WTC11 (cell line): ENCODE measurements around the gene CHPF.

Experiments used
- ESRRA ChIP-seq: sonication (generic); formaldehyde crosslinking; IDR thresholded peaks from 2 replicates; pipeline ENCODE4 v1.8.1; 2022; ENCODE audit warnings: mild to moderate bottlenecking, missing genetic modification reagents, borderline replicate concordance
- FOXP1 ChIP-seq: sonication (generic); formaldehyde crosslinking; IDR thresholded peaks from 2 replicates; pipeline ENCODE4 v1.8.0; 2022; ENCODE audit warnings: missing genetic modification reagents, mild to moderate bottlenecking, moderate library complexity, borderline replicate concordance
- JUN ChIP-seq: sonication (generic); formaldehyde crosslinking; IDR thresholded peaks from 2 replicates; pipeline ENCODE4 v1.8.0; 2023; ENCODE audit warnings: mild to moderate bottlenecking, missing genetic modification reagents
- NFE2L1 ChIP-seq: sonication (generic); formaldehyde crosslinking; IDR thresholded peaks from 2 replicates; pipeline ENCODE4 v1.8.1; 2023; ENCODE audit warnings: missing genetic modification reagents
- NFYB ChIP-seq: sonication (generic); formaldehyde crosslinking; conservative IDR thresholded peaks from 2 replicates; pipeline ENCODE4 v1.8.0; 2022; ENCODE audit warnings: low read depth, missing genetic modification reagents
- RELA ChIP-seq: sonication (generic); formaldehyde crosslinking; IDR thresholded peaks from 2 replicates; pipeline ENCODE4 v1.8.1; 2022; ENCODE audit warnings: missing genetic modification reagents, mild to moderate bottlenecking, borderline replicate concordance
- SP1 ChIP-seq: sonication (generic); formaldehyde crosslinking; conservative IDR thresholded peaks from 2 replicates; pipeline ENCODE4 v1.8.1; 2022; ENCODE audit warnings: missing genetic modification reagents
- TCF7 ChIP-seq: sonication (generic); formaldehyde crosslinking; IDR thresholded peaks from 2 replicates; pipeline ENCODE4 v1.8.0; 2022; ENCODE audit warnings: mild to moderate bottlenecking, low read depth, missing genetic modification reagents, moderate library complexity
- TF ChIP-seq, protein P1 (sequence below): fragments of 200-600 bp; IDR thresholded peaks from 2 replicates; pipeline ENCODE4 v1.8.0; 2022; ENCODE audit warnings: antibody characterized with exemption
- TF ChIP-seq, protein P2 (sequence below): sonication (generic); formaldehyde crosslinking; IDR thresholded peaks from 2 replicates; pipeline ENCODE4 v1.8.1; 2023; ENCODE audit warnings: mild to moderate bottlenecking, missing genetic modification reagents
- TF ChIP-seq, protein P3 (sequence below): sonication (generic); formaldehyde crosslinking; IDR thresholded peaks from 2 replicates; pipeline ENCODE4 v1.8.1; 2023; ENCODE audit warnings: mild to moderate bottlenecking, missing genetic modification reagents, moderate library complexity
- TF ChIP-seq, protein P4 (sequence below): sonication (generic); formaldehyde crosslinking; IDR thresholded peaks from 2 replicates; pipeline ENCODE4 v1.8.1; 2022; ENCODE audit warnings: missing genetic modification reagents, borderline replicate concordance
- TF ChIP-seq, protein P5 (sequence below): sonication (generic); formaldehyde crosslinking; conservative IDR thresholded peaks from 2 replicates; pipeline ENCODE4 v1.8.1; 2022; ENCODE audit warnings: mild to moderate bottlenecking, missing genetic modification reagents

DNA sequence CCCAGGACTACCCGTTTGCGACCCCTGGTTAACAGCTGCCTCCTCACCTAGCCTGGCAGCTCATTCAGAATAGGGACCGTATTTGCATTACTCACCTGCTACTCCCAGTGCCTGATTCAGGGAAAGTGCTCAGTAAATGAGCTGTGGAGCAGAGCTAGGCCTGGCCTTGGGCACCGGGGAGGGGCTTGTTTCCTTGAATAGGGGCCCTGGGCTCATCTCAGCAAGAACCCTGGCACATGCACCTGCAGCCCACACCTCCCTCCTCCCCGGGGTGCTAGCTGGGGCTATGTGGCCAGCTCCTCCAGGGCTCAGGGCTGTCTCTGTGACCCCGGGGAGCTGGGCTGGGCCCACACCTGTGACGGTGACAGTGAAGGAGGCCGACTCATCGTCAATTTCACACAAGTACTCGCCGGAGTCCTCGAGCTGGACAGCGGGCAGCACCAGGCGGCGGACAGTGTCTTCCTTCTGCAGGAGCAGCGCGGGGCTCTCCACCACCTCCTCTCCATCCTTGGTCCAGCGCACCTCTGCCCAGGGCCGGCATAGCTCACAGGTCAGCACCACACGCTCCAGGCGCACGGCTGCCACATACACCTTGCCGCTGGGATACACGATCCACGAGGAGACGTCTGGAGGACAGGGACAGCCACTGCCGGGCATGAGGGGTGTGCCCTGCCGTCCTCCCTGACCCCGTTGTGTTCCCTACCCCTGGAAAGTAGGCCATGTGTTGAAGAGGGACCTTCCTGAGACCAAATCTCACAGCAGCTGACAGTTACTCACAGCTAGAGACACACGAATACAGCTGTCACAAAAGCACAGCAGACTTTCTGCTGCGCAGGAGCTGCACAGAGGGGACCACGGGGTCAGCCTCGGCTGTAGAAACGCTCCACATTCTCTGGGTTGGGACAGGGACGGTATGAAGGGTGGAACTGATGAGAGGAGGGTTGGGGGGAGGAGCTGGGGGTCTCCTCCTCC is 18.7 kb upstream of the CHPF start:
- no peak for TF ChIP-seq RELA (CRISPR knock-in tag)
- TF ChIP-seq, protein P1, sequence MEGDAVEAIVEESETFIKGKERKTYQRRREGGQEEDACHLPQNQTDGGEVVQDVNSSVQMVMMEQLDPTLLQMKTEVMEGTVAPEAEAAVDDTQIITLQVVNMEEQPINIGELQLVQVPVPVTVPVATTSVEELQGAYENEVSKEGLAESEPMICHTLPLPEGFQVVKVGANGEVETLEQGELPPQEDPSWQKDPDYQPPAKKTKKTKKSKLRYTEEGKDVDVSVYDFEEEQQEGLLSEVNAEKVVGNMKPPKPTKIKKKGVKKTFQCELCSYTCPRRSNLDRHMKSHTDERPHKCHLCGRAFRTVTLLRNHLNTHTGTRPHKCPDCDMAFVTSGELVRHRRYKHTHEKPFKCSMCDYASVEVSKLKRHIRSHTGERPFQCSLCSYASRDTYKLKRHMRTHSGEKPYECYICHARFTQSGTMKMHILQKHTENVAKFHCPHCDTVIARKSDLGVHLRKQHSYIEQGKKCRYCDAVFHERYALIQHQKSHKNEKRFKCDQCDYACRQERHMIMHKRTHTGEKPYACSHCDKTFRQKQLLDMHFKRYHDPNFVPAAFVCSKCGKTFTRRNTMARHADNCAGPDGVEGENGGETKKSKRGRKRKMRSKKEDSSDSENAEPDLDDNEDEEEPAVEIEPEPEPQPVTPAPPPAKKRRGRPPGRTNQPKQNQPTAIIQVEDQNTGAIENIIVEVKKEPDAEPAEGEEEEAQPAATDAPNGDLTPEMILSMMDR, result no peak
- TF ChIP-seq NFE2L1 (CRISPR knock-in tag), result no peak
- TF ChIP-seq FOXP1 (CRISPR knock-in tag), result no peak
- TF ChIP-seq, protein P2, sequence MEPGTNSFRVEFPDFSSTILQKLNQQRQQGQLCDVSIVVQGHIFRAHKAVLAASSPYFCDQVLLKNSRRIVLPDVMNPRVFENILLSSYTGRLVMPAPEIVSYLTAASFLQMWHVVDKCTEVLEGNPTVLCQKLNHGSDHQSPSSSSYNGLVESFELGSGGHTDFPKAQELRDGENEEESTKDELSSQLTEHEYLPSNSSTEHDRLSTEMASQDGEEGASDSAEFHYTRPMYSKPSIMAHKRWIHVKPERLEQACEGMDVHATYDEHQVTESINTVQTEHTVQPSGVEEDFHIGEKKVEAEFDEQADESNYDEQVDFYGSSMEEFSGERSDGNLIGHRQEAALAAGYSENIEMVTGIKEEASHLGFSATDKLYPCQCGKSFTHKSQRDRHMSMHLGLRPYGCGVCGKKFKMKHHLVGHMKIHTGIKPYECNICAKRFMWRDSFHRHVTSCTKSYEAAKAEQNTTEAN (CRISPR knock-in tag), result no peak
- no peak for TF ChIP-seq SP1 (CRISPR knock-in tag)
- TF ChIP-seq TCF7, result no peak
- no peak for TF ChIP-seq NFYB (CRISPR knock-in tag)
- TF ChIP-seq, protein P3, sequence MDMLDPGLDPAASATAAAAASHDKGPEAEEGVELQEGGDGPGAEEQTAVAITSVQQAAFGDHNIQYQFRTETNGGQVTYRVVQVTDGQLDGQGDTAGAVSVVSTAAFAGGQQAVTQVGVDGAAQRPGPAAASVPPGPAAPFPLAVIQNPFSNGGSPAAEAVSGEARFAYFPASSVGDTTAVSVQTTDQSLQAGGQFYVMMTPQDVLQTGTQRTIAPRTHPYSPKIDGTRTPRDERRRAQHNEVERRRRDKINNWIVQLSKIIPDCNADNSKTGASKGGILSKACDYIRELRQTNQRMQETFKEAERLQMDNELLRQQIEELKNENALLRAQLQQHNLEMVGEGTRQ (CRISPR knock-in tag), result no peak
- TF ChIP-seq, protein P4, sequence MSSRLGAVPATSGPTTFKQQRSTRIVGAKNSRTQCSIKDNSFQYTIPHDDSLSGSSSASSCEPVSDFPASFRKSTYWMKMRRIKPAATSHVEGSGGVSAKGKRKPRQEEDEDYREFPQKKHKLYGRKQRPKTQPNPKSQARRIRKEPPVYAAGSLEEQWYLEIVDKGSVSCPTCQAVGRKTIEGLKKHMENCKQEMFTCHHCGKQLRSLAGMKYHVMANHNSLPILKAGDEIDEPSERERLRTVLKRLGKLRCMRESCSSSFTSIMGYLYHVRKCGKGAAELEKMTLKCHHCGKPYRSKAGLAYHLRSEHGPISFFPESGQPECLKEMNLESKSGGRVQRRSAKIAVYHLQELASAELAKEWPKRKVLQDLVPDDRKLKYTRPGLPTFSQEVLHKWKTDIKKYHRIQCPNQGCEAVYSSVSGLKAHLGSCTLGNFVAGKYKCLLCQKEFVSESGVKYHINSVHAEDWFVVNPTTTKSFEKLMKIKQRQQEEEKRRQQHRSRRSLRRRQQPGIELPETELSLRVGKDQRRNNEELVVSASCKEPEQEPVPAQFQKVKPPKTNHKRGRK (CRISPR knock-in tag), result no peak
- no peak for TF ChIP-seq JUN
- TF ChIP-seq ESRRA (CRISPR knock-in tag), result no peak
- TF ChIP-seq, protein P5, sequence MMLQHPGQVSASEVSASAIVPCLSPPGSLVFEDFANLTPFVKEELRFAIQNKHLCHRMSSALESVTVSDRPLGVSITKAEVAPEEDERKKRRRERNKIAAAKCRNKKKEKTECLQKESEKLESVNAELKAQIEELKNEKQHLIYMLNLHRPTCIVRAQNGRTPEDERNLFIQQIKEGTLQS (CRISPR knock-in tag), result no peak
